ENCODE data around the gene FAM149B1.

DNA sequence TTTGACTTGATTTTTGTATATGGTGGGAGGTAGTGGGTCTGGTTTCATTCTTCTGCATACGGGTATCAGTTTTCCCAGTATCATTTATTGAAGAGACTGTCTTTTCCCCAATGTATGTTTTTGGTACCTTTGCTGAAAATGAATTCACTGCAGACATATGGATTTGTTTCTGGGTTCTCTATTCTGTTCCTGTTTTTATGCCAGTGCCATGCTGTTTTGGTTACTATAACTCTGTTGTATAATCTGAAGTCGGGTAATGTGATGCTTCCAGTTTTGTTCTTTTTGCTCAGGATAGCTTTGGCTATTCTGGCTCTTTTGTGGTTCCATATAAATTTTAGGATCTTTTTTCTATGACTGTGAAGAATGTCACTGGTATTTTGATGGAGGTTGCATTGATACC is 947 bp upstream of the FAM149B1 start:
- TF ChIP-seq, protein P1, sequence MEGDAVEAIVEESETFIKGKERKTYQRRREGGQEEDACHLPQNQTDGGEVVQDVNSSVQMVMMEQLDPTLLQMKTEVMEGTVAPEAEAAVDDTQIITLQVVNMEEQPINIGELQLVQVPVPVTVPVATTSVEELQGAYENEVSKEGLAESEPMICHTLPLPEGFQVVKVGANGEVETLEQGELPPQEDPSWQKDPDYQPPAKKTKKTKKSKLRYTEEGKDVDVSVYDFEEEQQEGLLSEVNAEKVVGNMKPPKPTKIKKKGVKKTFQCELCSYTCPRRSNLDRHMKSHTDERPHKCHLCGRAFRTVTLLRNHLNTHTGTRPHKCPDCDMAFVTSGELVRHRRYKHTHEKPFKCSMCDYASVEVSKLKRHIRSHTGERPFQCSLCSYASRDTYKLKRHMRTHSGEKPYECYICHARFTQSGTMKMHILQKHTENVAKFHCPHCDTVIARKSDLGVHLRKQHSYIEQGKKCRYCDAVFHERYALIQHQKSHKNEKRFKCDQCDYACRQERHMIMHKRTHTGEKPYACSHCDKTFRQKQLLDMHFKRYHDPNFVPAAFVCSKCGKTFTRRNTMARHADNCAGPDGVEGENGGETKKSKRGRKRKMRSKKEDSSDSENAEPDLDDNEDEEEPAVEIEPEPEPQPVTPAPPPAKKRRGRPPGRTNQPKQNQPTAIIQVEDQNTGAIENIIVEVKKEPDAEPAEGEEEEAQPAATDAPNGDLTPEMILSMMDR (IDR thresholded peaks at IDR 0.05; ENCODE audit: insufficient read depth, low read length, poor library complexity, severe bottlenecking) = no peak
- TF ChIP-seq EZH2phosphoT487 (conservative IDR thresholded peaks at IDR 0.05; ENCODE audit: low read length) = no peak
